Astrocyte of the hippocampus (primary cell): ENCODE results near the gene GPC6.

ENCODE experiments used
- DNase-seq: peaks from one replicate; pipeline ENCODE4 v3.0.0; 2011; ENCODE audit warnings: low read depth, low spot score

Gene GPC6

GRCh38 chr13:94031609-94032008 lies 805.0 kb downstream of the GPC6 start:
- DNase-seq = no peak

- no peak for DNase-seq
These were observed 806.5 kb downstream of the GPC6 start for GRCh38 chr13:94033098-94033497.

GRCh38 chr13:94033830-94034642 lies 807.4 kb downstream of the GPC6 start:
- DNase-seq = no peak

- DNase-seq = no peak
These were observed 823.4 kb downstream of the GPC6 start for GRCh38 chr13:94050039-94050438.

- DNase-seq = no peak
These were observed 824.1 kb downstream of the GPC6 start for GRCh38 chr13:94050686-94051085.

GRCh38 chr13:94053986-94054593 lies 827.5 kb downstream of the GPC6 start:
- no peak for DNase-seq

GRCh38 chr13:94056362-94056990 lies 829.9 kb downstream of the GPC6 start:
- no peak for DNase-seq

- DNase-seq = no peak
These were observed 831.1 kb downstream of the GPC6 start for GRCh38 chr13:94057618-94058186.

- DNase-seq = no peak
These were observed 832.3 kb downstream of the GPC6 start for GRCh38 chr13:94058821-94059360.

- peak; percentile 74 for DNase-seq
These were observed 834.7 kb downstream of the GPC6 start for GRCh38 chr13:94061301-94061700.

- peak; percentile 16 for DNase-seq
These were observed 836.5 kb downstream of the GPC6 start for GRCh38 chr13:94063096-94063495.

GRCh38 chr13:94063848-94064247 lies 837.2 kb downstream of the GPC6 start:
- no peak for DNase-seq

- DNase-seq = peak; percentile 31
These were observed 839.1 kb downstream of the GPC6 start for GRCh38 chr13:94065741-94066140.

- peak; percentile 91 for DNase-seq
These were observed 846.6 kb downstream of the GPC6 start for GRCh38 chr13:94073007-94073744.

GRCh38 chr13:94079876-94080275 lies 853.3 kb downstream of the GPC6 start:
- peak; percentile 22 for DNase-seq

- no peak for DNase-seq
These were observed 853.9 kb downstream of the GPC6 start for GRCh38 chr13:94080527-94080926.

GRCh38 chr13:94087100-94087499 lies 860.5 kb downstream of the GPC6 start:
- no peak for DNase-seq

- DNase-seq = no peak
These were observed 862.1 kb downstream of the GPC6 start for GRCh38 chr13:94088742-94089141.

GRCh38 chr13:94090773-94091480 lies 864.3 kb downstream of the GPC6 start:
- no peak for DNase-seq

GRCh38 chr13:94093652-94094315 lies 867.2 kb downstream of the GPC6 start:
- no peak for DNase-seq
